Measurements from ENCODE around the gene PTPRH. TPM values are rescaled to one million over a fixed set of nuclear protein-coding genes. Genes with fewer than 3 reads are reported as not detected.

Gene PTPRH
- total RNA-seq, 4 donors from 2014 or later: 1.2 to 3.9 (median 2.1) TPM

GRCh38 chr19:55169136-55169535 lies 40.2 kb downstream of the PTPRH start:
- H3K4me1 ChIP-seq: peaks cover 0 to 31% (median 9%) of the 10 kb centered on the region in 4 donors
- TF ChIP-seq POLR2A (IDR thresholded peaks at IDR 0.05) (no peak), EP300 (IDR thresholded peaks at IDR 0.05) (no peak), CTCF (IDR thresholded peaks at IDR 0.05) (no peak)
- no peak overlapping the region for H3K4me3 ChIP-seq
- no peaks in the 10 kb centered on the region for H3K9me3 ChIP-seq
- H3K27ac ChIP-seq: no peak overlapping the region
- no peak for DNase-seq (ENCODE audit: low spot score in 2 of 2)
- H3K27me3 ChIP-seq: peaks cover 0 to 99% of the 10 kb centered on the region in 2 donors
- no peaks in the 10 kb centered on the region for H3K36me3 ChIP-seq
- 66 to 70% methylated on average over 4 of the region's 4 CpGs for WGBS, 2 donors

GRCh38 chr19:55166530-55167268 lies 42.6 kb downstream of the PTPRH start, which contains the start of gene DNAAF3:
DNAAF3 (minus strand) TSS chr19:55166613; CDS start chr19:55166413, 200 bp downstream.
- H3K36me3 ChIP-seq: no peaks in the 10 kb centered on the region
- no peaks in the 10 kb centered on the region for H3K9me3 ChIP-seq
- peaks cover 0 to 16% (median 2%) of the 10 kb centered on the region in 4 donors for H3K4me1 ChIP-seq
- TF ChIP-seq EP300 (IDR thresholded peaks at IDR 0.05) (no peak), POLR2A (IDR thresholded peaks at IDR 0.05) (no peak), CTCF (IDR thresholded peaks at IDR 0.05) (no peak)
- peaks cover 0 to 99% of the 10 kb centered on the region in 2 donors for H3K27me3 ChIP-seq
- peak within 1 kb of the TSS in 3 of 4 donors; percentile 28 to 45 (median 39) for H3K4me3 ChIP-seq
- peak; percentile 41 to 69 for DNase-seq (ENCODE audit: low spot score in 2 of 2)
- H3K27ac ChIP-seq: no peak within 1 kb of the TSS
- 2 to 3% methylated on average over 33 of the region's 33 CpGs for WGBS, 2 donors

DNA sequence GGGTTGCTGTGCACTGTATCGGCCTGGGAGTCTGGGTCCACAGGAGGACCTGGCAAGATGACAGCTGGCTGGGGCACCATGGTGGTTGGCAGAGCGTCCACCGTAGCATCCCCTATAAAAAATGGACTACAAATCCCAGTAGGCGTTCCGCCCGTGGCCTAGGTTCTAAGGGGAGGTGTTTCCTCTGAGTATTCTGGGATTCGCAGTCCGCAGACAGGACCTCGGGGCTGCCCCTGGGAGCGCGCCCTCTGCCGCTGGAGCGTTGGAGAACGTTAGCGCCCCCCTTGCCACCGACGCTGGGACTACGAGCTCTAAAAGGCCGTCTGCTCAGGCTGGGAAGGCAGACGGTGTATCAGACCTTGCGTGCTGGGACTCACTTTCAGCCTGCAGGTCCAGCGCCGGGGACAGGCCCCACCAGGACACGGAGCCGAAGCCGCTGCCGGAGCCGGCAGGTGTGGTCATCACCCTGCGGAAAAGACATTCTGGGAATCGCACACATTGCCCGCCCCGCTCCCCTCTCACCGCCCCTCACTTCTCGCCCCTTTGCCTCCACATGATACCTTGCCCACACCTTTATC lies 43.3 kb downstream of the PTPRH start:
- DNase-seq (ENCODE audit: low spot score in 2 of 2): no peak
- peak overlapping the region in 3 of 4 donors; percentile 28 to 45 (median 39) for H3K4me3 ChIP-seq
- no peaks in the 10 kb centered on the region for H3K36me3 ChIP-seq
- no peaks in the 10 kb centered on the region for H3K9me3 ChIP-seq
- 1 to 2% methylated on average over 30 to 33 of the region's 34 CpGs for WGBS, 2 donors
- no peak overlapping the region for H3K27ac ChIP-seq
- H3K27me3 ChIP-seq: peaks cover 0 to 99% of the 10 kb centered on the region in 2 donors
- H3K4me1 ChIP-seq: peaks cover 0 to 17% (median 2%) of the 10 kb centered on the region in 4 donors
- TF ChIP-seq CTCF (IDR thresholded peaks at IDR 0.05): no peak
- TF ChIP-seq EP300 (IDR thresholded peaks at IDR 0.05): no peak
- TF ChIP-seq POLR2A (IDR thresholded peaks at IDR 0.05): no peak

DNA sequence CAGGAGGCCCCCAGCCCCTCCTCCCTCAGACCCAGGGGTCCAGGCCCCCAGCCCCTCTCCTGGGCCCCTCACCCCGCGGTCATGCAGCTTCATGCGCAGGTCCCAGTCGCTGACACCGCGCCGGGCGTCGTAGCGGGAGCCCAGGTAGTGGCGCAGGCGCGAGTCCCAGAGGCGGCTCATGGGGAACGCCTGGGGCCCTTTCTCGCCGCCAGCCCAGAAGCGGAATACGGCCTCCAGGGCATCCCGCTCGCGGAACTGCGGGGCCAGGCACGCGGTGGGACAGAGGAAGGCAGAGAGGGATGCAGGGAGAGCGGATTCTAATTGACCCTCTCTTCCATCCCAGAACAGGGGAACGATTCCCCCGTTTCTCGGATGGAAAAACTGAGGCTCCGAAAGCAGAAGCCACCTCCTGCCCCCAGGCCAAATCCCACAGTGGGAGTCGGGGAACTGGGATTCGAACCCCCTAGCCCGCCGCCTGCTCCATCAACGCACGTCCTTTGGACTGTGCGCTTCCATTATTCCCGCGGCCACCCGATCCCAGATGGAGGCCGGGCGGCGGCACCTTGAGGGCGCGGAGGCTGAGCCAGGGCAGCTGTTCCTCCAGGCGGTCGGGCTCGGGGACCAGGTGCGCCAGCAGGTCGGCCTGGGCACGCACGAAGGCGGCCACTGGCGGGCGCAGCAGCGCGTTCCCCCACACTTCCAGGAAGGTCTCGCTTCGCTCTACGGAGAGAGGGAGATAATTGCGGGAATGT lies 47.6 kb downstream of the PTPRH start:
- WGBS, 2 donors: 29 to 31% methylated on average over 47 to 61 of the region's 61 CpGs

More for the DNA sequence above, 47.6 kb downstream of the PTPRH start:
- H3K27ac ChIP-seq: no peak overlapping the region
- H3K4me3 ChIP-seq: no peak overlapping the region
- no peaks in the 10 kb centered on the region for H3K9me3 ChIP-seq
- no peaks in the 10 kb centered on the region for H3K36me3 ChIP-seq
- TF ChIP-seq EP300 (IDR thresholded peaks at IDR 0.05) (no peak), POLR2A (IDR thresholded peaks at IDR 0.05) (no peak), CTCF (IDR thresholded peaks at IDR 0.05) (no peak)
- no peak for DNase-seq (ENCODE audit: low spot score in 2 of 2)
- peaks cover 0 to 99% of the 10 kb centered on the region in 2 donors for H3K27me3 ChIP-seq
- H3K4me1 ChIP-seq: peaks cover 0 to 32% (median 2%) of the 10 kb centered on the region in 4 donors
